ENCODE measurements around the gene IGLON5.

DNA sequence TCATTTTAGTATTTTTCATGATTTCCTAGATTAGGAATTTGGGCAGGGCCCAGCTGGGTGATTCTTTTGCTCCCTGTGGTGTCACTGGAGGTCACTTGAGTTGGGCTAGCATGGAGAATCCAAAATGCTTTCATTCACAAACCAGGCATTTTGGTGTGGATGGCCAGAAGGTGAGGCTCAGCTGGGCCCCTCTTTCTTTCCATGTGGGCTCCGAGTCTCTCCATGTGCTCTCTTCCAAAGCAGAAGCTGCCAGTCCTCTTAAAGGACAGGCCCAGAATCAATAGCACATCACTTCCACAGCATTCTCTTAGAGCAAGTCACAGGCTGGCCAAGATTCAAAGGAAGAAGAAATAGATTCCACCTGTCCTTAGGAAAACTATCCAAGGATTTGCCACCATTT lies 21.8 kb upstream of the IGLON5 start:
- TF ChIP-seq, protein P1, sequence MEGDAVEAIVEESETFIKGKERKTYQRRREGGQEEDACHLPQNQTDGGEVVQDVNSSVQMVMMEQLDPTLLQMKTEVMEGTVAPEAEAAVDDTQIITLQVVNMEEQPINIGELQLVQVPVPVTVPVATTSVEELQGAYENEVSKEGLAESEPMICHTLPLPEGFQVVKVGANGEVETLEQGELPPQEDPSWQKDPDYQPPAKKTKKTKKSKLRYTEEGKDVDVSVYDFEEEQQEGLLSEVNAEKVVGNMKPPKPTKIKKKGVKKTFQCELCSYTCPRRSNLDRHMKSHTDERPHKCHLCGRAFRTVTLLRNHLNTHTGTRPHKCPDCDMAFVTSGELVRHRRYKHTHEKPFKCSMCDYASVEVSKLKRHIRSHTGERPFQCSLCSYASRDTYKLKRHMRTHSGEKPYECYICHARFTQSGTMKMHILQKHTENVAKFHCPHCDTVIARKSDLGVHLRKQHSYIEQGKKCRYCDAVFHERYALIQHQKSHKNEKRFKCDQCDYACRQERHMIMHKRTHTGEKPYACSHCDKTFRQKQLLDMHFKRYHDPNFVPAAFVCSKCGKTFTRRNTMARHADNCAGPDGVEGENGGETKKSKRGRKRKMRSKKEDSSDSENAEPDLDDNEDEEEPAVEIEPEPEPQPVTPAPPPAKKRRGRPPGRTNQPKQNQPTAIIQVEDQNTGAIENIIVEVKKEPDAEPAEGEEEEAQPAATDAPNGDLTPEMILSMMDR (IDR thresholded peaks at IDR 0.05), result no peak
- no peak for TF ChIP-seq POLR2A (IDR thresholded peaks at IDR 0.05)

Data from body of pancreas (tissue), 4 donors.